Measurements from ENCODE around the gene LARP4B.
A peak's percentile ranks its signal among the peaks of the same experiment; 100 is the strongest.

LARP4B gene

GRCh38 chr10:923844-924523 is 7.5 kb downstream of the LARP4B start:
- DNase-seq (no peak), ATAC-seq (no peak)

GRCh38 chr10:921471-922414 is 9.8 kb downstream of the LARP4B start:
- DNase-seq, result no peak
- no peak for ATAC-seq

GRCh38 chr10:920450-920849 is 11.1 kb downstream of the LARP4B start:
- no peak for DNase-seq
- no peak for ATAC-seq

GRCh38 chr10:919481-919880 is 12.0 kb downstream of the LARP4B start:
- DNase-seq, result no peak
- no peak for ATAC-seq

- no peak for DNase-seq
- ATAC-seq, result no peak
Observed at GRCh38 chr10:917999-918398, 13.5 kb downstream of the LARP4B start.

- no peak for ATAC-seq
- no peak for DNase-seq
Observed at GRCh38 chr10:917416-917720, 14.1 kb downstream of the LARP4B start.

GRCh38 chr10:916716-917415 is 14.6 kb downstream of the LARP4B start:
- DNase-seq (no peak), ATAC-seq (no peak)

- DNase-seq, result no peak
- ATAC-seq, result no peak
Observed at GRCh38 chr10:909831-910230, 21.7 kb downstream of the LARP4B start.

GRCh38 chr10:905972-906371 is 25.5 kb downstream of the LARP4B start:
- DNase-seq (no peak), ATAC-seq (no peak)

GRCh38 chr10:905503-905902 is 26.0 kb downstream of the LARP4B start:
- no peak for ATAC-seq

GRCh38 chr10:904403-904802 is 27.1 kb downstream of the LARP4B start:
- DNase-seq, result no peak
- no peak for ATAC-seq

More at GRCh38 chr10:905503-905902, 26.0 kb downstream of the LARP4B start:
- DNase-seq, result no peak

GRCh38 chr10:898141-898540 is 33.4 kb downstream of the LARP4B start:
- ATAC-seq (no peak), DNase-seq (no peak)

GRCh38 chr10:896982-897381 is 34.5 kb downstream of the LARP4B start:
- DNase-seq (no peak), ATAC-seq (no peak)

GRCh38 chr10:895324-895723 is 36.2 kb downstream of the LARP4B start:
- ATAC-seq (no peak), DNase-seq (no peak)

- DNase-seq (no peak), ATAC-seq (no peak)
Observed at GRCh38 chr10:878895-879294, 52.6 kb downstream of the LARP4B start.

GRCh38 chr10:878333-878759 is 53.2 kb downstream of the LARP4B start:
- DNase-seq, result no peak
- ATAC-seq, result no peak

- no peak for DNase-seq
- no peak for ATAC-seq
Observed at GRCh38 chr10:876438-876837, 55.1 kb downstream of the LARP4B start.

- ATAC-seq, result no peak
- DNase-seq, result no peak
Observed at GRCh38 chr10:873020-873419, 58.5 kb downstream of the LARP4B start.

- ATAC-seq (no peak), DNase-seq (no peak)
Observed at GRCh38 chr10:871951-872403, 59.5 kb downstream of the LARP4B start.

GRCh38 chr10:870564-871166 is 60.8 kb downstream of the LARP4B start:
- ATAC-seq, result peak; percentile 36
- DNase-seq, result no peak

GRCh38 chr10:869171-869570 is 62.3 kb downstream of the LARP4B start:
- DNase-seq, result no peak
- no peak for ATAC-seq

- ATAC-seq, result no peak
- no peak for DNase-seq
Observed at GRCh38 chr10:867807-868206, 63.7 kb downstream of the LARP4B start.

GRCh38 chr10:866577-866941 is 64.9 kb downstream of the LARP4B start:
- DNase-seq (no peak), ATAC-seq (no peak)

Data from stimulated activated naive CD8-positive, alpha-beta T cell treated with anti-CD3 and anti-CD28 coated beads, Interleukin-15, Interleukin-2, amounts not matched to agents 100 U/mL and 50 U/mL, for 24 hours (primary cell).